ENCODE results near the gene FGF14.

DNA sequence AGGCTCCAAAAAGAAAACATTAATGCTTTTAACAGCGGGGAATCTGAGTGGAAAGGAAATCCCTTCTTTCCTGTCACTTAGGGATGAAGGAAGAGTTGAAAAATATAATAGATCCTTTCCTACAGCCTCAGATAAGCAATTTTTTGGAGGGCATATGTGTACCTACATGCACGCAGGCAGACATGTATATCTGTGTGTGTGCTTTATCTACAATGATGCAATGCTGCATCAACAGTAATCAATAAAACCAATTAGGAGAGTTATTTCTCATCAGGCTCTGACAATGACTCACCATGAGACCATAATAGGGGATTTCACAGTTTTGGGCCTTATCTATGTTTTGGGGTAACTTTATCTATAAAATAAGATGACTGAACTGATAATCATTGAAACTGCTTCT, 505.3 kb downstream of the FGF14 start:
- TF ChIP-seq, protein P1, sequence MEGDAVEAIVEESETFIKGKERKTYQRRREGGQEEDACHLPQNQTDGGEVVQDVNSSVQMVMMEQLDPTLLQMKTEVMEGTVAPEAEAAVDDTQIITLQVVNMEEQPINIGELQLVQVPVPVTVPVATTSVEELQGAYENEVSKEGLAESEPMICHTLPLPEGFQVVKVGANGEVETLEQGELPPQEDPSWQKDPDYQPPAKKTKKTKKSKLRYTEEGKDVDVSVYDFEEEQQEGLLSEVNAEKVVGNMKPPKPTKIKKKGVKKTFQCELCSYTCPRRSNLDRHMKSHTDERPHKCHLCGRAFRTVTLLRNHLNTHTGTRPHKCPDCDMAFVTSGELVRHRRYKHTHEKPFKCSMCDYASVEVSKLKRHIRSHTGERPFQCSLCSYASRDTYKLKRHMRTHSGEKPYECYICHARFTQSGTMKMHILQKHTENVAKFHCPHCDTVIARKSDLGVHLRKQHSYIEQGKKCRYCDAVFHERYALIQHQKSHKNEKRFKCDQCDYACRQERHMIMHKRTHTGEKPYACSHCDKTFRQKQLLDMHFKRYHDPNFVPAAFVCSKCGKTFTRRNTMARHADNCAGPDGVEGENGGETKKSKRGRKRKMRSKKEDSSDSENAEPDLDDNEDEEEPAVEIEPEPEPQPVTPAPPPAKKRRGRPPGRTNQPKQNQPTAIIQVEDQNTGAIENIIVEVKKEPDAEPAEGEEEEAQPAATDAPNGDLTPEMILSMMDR (IDR thresholded peaks at IDR 0.05), result no peak
- TF ChIP-seq RAD21 (IDR thresholded peaks at IDR 0.05; ENCODE audit: low read length), result no peak
- TF ChIP-seq, protein P2, sequence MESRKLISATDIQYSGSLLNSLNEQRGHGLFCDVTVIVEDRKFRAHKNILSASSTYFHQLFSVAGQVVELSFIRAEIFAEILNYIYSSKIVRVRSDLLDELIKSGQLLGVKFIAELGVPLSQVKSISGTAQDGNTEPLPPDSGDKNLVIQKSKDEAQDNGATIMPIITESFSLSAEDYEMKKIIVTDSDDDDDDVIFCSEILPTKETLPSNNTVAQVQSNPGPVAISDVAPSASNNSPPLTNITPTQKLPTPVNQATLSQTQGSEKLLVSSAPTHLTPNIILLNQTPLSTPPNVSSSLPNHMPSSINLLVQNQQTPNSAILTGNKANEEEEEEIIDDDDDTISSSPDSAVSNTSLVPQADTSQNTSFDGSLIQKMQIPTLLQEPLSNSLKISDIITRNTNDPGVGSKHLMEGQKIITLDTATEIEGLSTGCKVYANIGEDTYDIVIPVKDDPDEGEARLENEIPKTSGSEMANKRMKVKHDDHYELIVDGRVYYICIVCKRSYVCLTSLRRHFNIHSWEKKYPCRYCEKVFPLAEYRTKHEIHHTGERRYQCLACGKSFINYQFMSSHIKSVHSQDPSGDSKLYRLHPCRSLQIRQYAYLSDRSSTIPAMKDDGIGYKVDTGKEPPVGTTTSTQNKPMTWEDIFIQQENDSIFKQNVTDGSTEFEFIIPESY (IDR thresholded peaks at IDR 0.05; ENCODE audit: borderline replicate concordance, low read depth), result no peak

Data from SK-N-SH (cell line).